Activated T-helper 17 cell treated with anti-CD3 and anti-CD28 coated beads, Interleukin-2, amount 50 U/mL, for 72 hours (primary cell): ENCODE measurements around the gene LUC7L3. TPM values are rescaled to one million over a fixed set of nuclear protein-coding genes. Genes with fewer than 3 reads are reported as not detected.

ENCODE experiments used
- ATAC-seq: fragments of 150-1000 bp; cut with Tn5 transposase; replicated peaks from 2 replicates; pipeline ENCODE4 v1.10.0; 2021; ENCODE audit warnings: mild to moderate bottlenecking, moderate library complexity
- H3K27ac Mint-ChIP-seq: one replicate; pipeline ENCODE4 v1.8.0; 2022; ENCODE audit warnings: mixed read lengths
- H3K27me3 Mint-ChIP-seq: one replicate; pipeline ENCODE4 v1.8.0; 2022; ENCODE audit warnings: mixed read lengths
- H3K36me3 Mint-ChIP-seq: one replicate; pipeline ENCODE4 v1.8.0; 2022; ENCODE audit warnings: low read depth, mild to moderate bottlenecking, mixed read lengths
- H3K4me1 Mint-ChIP-seq: one replicate; pipeline ENCODE4 v1.8.0; 2022; ENCODE audit warnings: mixed read lengths
- H3K4me3 Mint-ChIP-seq: one replicate; pipeline ENCODE4 v1.8.0; 2022; ENCODE audit warnings: mild to moderate bottlenecking, mixed read lengths
- H3K9me3 Mint-ChIP-seq: one replicate; pipeline ENCODE4 v1.8.0; 2022; ENCODE audit warnings: mixed read lengths
- total RNA-seq, 2 donors: library from RNA; stranded (reverse); gene quantifications; one replicate each; pipeline ENCODE4 v1.2.3, GENCODE V29; 2022

LUC7L3 gene
- total RNA-seq, 2 donors from 2014 or later, result 113 to 142 TPM

DNA sequence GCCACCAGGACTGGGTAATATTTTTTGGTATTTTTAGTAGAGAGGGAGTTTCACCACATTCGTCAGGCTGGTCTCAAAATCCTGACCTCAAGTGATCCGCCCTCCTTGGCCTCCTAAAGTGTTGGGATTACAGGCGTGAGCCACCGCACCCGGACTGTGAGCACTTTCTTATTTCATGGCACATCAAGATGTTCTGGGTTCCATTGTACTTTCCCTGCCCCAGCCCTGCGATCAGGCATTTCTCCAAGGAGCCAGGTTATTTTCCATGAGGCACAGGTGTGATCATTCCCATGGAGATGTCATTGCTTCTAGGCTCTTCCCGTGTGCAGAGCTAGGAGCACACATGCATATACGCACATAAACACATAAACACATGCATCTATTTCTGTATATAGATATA lies 50.5 kb downstream of the LUC7L3 start:
- Mint-ChIP-seq H3K36me3 (no peaks in the 10 kb centered on the region), H3K4me1 (peaks cover 3% of the 10 kb centered on the region), H3K27me3 (peaks cover 3% of the 10 kb centered on the region), H3K27ac (no peak overlapping the region), H3K9me3 (no peaks in the 10 kb centered on the region), H3K4me3 (no peak overlapping the region)
- ATAC-seq, result no peak

GRCh38 chr17:50770346-50770745 lies 50.9 kb downstream of the LUC7L3 start:
- no peak overlapping the region for H3K4me3 Mint-ChIP-seq
- H3K9me3 Mint-ChIP-seq, result no peaks in the 10 kb centered on the region
- H3K36me3 Mint-ChIP-seq, result no peaks in the 10 kb centered on the region
- peaks cover 3% of the 10 kb centered on the region for H3K4me1 Mint-ChIP-seq
- H3K27ac Mint-ChIP-seq, result no peak overlapping the region
- H3K27me3 Mint-ChIP-seq, result peaks cover 3% of the 10 kb centered on the region
- no peak for ATAC-seq

DNA sequence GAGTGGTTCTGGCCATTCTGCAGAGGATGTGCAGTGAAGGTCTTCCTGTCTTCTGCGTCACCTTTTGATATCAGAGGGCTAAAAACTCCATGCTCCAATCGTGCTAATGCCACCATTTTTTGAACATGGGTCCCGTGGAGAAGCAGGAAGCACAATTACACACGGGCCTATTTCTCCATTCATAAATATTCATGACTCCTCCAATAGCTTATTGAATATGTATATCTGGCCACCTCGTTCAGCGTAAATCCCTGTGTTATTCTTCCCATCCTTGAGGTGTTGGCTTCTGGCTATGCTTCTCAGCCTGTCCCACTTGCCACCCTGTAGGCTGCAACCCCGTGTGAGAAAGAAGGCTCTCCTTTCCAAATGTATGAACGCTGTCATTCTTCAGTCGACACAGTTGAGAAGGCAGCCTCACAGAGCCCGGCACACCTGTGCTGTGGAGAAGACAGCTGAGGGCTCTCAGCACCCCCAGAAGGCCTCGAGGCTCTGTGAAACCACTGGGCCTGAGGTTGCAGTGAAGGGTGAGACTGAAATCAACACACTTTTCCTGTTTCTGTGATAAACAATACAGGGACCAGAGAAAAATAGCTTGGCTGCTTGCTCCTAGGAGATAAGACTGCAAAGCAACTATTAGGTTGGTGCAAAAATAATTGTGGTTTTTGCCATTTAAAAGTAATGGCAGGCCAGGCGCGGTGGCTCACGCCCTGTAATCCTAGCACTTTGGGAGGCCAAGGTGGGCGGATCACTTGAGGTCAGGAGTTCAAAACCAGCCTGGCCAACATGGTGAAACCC lies 52.8 kb downstream of the LUC7L3 start:
- no peak overlapping the region for H3K27ac Mint-ChIP-seq
- ATAC-seq, result no peak
- H3K9me3 Mint-ChIP-seq, result no peaks in the 10 kb centered on the region
- H3K4me3 Mint-ChIP-seq, result no peak overlapping the region
- H3K27me3 Mint-ChIP-seq, result no peaks in the 10 kb centered on the region
- no peaks in the 10 kb centered on the region for H3K36me3 Mint-ChIP-seq
- no peaks in the 10 kb centered on the region for H3K4me1 Mint-ChIP-seq

DNA sequence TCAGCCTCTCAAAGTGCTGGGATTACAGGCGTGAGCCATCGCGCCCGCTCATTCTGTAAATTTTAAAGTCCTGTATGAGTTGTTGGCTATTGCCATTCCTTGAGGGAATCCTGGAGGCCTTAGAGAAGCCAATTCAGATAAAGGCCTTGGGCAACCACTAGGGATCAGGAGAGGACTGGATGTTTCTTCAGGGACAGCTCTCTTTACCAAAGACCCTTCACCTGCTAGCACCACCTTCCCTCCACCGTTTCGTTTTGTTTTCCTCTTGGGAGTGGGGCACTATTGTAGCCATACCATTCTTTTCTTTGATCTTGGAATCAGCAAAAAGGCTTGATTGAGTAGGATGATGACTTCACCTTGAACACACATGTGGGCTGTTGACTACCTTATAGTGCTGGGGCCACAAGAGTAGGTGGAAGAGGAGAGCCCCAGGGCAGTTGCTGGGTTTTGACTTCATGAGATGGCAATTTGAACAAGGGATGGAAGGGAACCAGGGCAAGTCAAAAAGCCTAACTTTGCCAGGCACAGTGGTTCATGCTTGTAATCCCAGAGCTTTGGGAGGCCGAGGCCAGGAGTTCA lies 54.9 kb downstream of the LUC7L3 start:
- no peak overlapping the region for H3K4me3 Mint-ChIP-seq
- ATAC-seq, result no peak
- H3K4me1 Mint-ChIP-seq, result peaks cover 2% of the 10 kb centered on the region
- no peaks in the 10 kb centered on the region for H3K27me3 Mint-ChIP-seq
- H3K36me3 Mint-ChIP-seq, result no peaks in the 10 kb centered on the region
- no peaks in the 10 kb centered on the region for H3K9me3 Mint-ChIP-seq
- no peak overlapping the region for H3K27ac Mint-ChIP-seq

GRCh38 chr17:50775926-50776325 lies 56.5 kb downstream of the LUC7L3 start:
- no peaks in the 10 kb centered on the region for H3K36me3 Mint-ChIP-seq

DNA sequence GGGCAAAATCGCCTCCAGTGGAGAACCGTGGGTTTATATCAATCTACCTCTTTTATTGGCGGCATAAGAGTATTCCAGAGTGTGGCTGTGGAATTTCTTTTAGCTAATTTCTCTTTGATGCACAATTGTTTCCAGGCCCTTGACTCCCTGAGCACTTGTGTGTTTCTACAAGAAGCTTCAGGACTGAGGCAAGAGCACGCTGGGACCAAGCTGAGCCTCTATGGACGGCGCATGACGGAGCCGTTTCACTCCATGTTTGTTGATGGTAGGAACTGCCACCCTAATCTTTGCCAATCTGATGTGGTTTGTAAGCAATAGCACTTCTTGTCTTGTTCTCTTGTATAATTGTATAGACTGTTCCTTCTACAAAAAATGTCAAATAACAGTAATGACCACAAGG lies 59.1 kb downstream of the LUC7L3 start:
- Mint-ChIP-seq H3K27ac (no peak overlapping the region), H3K4me1 (peaks cover 5% of the 10 kb centered on the region), H3K9me3 (no peaks in the 10 kb centered on the region), H3K36me3 (no peaks in the 10 kb centered on the region), H3K4me3 (no peak overlapping the region), H3K27me3 (no peaks in the 10 kb centered on the region)
- no peak for ATAC-seq

More at GRCh38 chr17:50775926-50776325, 56.5 kb downstream of the LUC7L3 start:
- ATAC-seq, result no peak
- Mint-ChIP-seq H3K9me3 (no peaks in the 10 kb centered on the region), H3K27me3 (no peaks in the 10 kb centered on the region), H3K4me1 (peaks cover 5% of the 10 kb centered on the region), H3K27ac (no peak overlapping the region), H3K4me3 (no peak overlapping the region)

- H3K9me3 Mint-ChIP-seq, result no peaks in the 10 kb centered on the region
- peaks cover 5% of the 10 kb centered on the region for H3K4me1 Mint-ChIP-seq
- no peaks in the 10 kb centered on the region for H3K36me3 Mint-ChIP-seq
- no peaks in the 10 kb centered on the region for H3K27me3 Mint-ChIP-seq
- no peak overlapping the region for H3K4me3 Mint-ChIP-seq
- H3K27ac Mint-ChIP-seq, result no peak overlapping the region
- no peak for ATAC-seq
Observed at GRCh38 chr17:50778988-50779387, 59.6 kb downstream of the LUC7L3 start.

GRCh38 chr17:50779747-50780353 lies 60.4 kb downstream of the LUC7L3 start:
- H3K4me1 Mint-ChIP-seq, result peaks cover 5% of the 10 kb centered on the region
- no peaks in the 10 kb centered on the region for H3K9me3 Mint-ChIP-seq
- peak; percentile 73 for ATAC-seq
- H3K36me3 Mint-ChIP-seq, result no peaks in the 10 kb centered on the region
- H3K27me3 Mint-ChIP-seq, result no peaks in the 10 kb centered on the region
- H3K4me3 Mint-ChIP-seq, result no peak overlapping the region
- H3K27ac Mint-ChIP-seq, result no peak overlapping the region

DNA sequence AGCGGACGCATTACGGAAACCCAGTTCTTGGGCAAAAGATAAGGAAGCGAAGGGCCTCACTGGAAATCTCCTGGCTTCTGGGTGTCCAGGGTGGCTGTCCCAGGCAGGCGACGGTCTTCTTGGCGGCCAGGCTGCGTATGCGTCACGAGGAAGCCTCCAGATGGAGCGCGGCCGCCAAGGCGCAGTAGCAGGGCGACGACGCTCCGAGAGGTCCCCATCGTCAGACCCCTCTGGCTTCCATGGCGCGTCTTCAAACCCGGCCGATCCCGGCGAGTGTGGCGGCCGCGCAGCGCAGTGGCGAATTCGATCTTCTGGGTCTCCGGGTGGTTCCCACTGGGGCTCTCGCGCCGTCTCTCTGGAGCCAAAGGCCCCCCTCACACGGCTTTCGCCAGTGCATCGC lies 61.8 kb downstream of the LUC7L3 start:
- peak overlapping the region; percentile 40 for H3K4me3 Mint-ChIP-seq
- no peaks in the 10 kb centered on the region for H3K27me3 Mint-ChIP-seq
- no peaks in the 10 kb centered on the region for H3K9me3 Mint-ChIP-seq
- peaks cover 5% of the 10 kb centered on the region for H3K4me1 Mint-ChIP-seq
- no peak overlapping the region for H3K27ac Mint-ChIP-seq
- ATAC-seq, result no peak
- no peaks in the 10 kb centered on the region for H3K36me3 Mint-ChIP-seq

DNA sequence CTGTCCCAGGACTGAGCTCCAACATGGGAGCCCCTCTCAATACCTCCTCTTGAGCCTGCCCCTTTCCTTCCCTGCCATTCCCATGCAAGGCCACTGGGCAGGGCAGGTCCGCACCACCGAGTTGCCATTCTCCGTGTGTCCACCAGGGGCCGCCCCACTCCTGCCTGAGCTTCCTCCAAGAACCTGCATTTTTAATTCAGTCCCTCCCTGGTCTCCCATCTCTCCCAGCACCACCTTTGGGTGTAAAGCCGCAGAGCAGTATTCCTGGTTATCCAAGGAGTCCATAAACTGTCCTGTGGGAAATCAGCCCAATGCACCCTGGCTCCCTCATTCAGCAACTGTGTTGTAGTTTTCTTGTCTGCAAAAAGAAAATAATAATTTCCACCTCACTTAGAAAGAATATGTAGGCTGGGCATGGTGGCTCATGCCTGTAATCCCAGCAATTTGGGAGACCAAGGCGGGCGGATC lies 63.8 kb downstream of the LUC7L3 start:
- Mint-ChIP-seq H3K4me3 (no peak overlapping the region), H3K9me3 (no peaks in the 10 kb centered on the region), H3K4me1 (peaks cover 9% of the 10 kb centered on the region), H3K36me3 (no peaks in the 10 kb centered on the region), H3K27ac (no peak overlapping the region), H3K27me3 (no peaks in the 10 kb centered on the region)
- ATAC-seq, result peak; percentile 86

- Mint-ChIP-seq H3K27ac (no peak overlapping the region), H3K4me3 (no peak overlapping the region), H3K27me3 (no peaks in the 10 kb centered on the region), H3K4me1 (peaks cover 9% of the 10 kb centered on the region), H3K36me3 (no peaks in the 10 kb centered on the region), H3K9me3 (no peaks in the 10 kb centered on the region)
- ATAC-seq, result no peak
Observed at GRCh38 chr17:50783905-50784304, 64.5 kb downstream of the LUC7L3 start.

GRCh38 chr17:50785126-50785525 lies 65.7 kb downstream of the LUC7L3 start:
- no peak overlapping the region for H3K27ac Mint-ChIP-seq
- no peaks in the 10 kb centered on the region for H3K27me3 Mint-ChIP-seq
- no peaks in the 10 kb centered on the region for H3K36me3 Mint-ChIP-seq
- no peak overlapping the region for H3K4me3 Mint-ChIP-seq
- H3K4me1 Mint-ChIP-seq, result peaks cover 5% of the 10 kb centered on the region
- no peaks in the 10 kb centered on the region for H3K9me3 Mint-ChIP-seq
- no peak for ATAC-seq

DNA sequence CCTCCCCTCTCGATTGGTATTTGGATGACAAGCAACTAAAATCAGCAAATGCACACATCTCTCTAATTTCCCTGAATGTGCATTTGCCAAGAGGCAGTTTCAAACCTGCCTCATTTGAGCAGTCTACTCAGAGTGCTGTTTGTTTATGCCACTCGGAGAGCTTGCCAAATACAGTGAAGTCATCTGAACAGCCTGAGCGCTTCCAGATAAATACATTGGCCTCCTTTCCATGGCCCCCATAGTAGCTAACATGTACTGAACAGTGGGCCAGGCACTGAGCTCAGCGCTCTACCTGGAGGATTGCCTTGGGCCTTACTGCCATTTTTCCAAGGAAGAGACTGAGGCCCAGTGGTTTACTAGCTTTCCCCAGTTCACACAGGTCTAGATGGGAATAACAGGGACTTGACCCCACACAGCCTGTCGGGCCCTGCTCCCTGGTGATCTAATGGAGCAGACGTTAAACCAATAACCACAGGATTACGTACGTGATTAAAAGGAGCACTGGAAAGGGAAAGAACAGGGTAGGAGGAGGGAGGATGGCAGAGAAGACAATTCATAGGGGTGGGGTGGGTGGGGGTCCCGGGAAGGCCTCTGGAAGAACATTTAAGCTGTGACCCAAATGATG lies 66.7 kb downstream of the LUC7L3 start:
- Mint-ChIP-seq H3K27me3 (no peaks in the 10 kb centered on the region), H3K4me3 (no peak overlapping the region), H3K27ac (no peak overlapping the region), H3K36me3 (no peaks in the 10 kb centered on the region), H3K9me3 (no peaks in the 10 kb centered on the region), H3K4me1 (peaks cover 5% of the 10 kb centered on the region)
- ATAC-seq, result no peak

- Mint-ChIP-seq H3K27me3 (no peaks in the 10 kb centered on the region), H3K4me1 (peaks cover 5% of the 10 kb centered on the region), H3K9me3 (no peaks in the 10 kb centered on the region), H3K36me3 (no peaks in the 10 kb centered on the region), H3K27ac (peak overlapping the region; percentile 34), H3K4me3 (no peak overlapping the region)
- ATAC-seq, result no peak
Observed at GRCh38 chr17:50787106-50787505, 67.7 kb downstream of the LUC7L3 start.

- peaks cover 5% of the 10 kb centered on the region for H3K4me1 Mint-ChIP-seq
- H3K9me3 Mint-ChIP-seq, result no peaks in the 10 kb centered on the region
- H3K27me3 Mint-ChIP-seq, result no peaks in the 10 kb centered on the region
- ATAC-seq, result no peak
- no peaks in the 10 kb centered on the region for H3K36me3 Mint-ChIP-seq
- H3K27ac Mint-ChIP-seq, result no peak overlapping the region
- H3K4me3 Mint-ChIP-seq, result no peak overlapping the region
Observed at GRCh38 chr17:50790618-50791017, 71.2 kb downstream of the LUC7L3 start.
